GM12878 (cell line): ENCODE results near the gene ERC2. TPM values are rescaled to one million over a fixed set of nuclear protein-coding genes. Genes with fewer than 3 reads are reported as not detected.

Experiments used
- ATAC-seq: fragments of 200-7000 bp; cut with Tn5 transposase; 3 replicates; pipeline ENCODE4 v1.9.1; 2020; ENCODE audit warnings: mild to moderate bottlenecking, moderate library complexity
- BruUV-seq: library from RNA; stranded (reverse); fragments of 400-500 nt; replicated peaks from 2 replicates; lab custom pipeline; 2021; lab: Mats Ljungman, UMichigan
- CTCF ChIA-PET: fragments of 300-600 bp; sonication (Branson Sonifier 250); formaldehyde crosslinking; extraction: SDS; loops from one replicate; lab custom pipeline; 2021; ENCODE audit warnings: inconsistent platforms; lab: Yijun Ruan, JAX
- POLR2A ChIA-PET: fragments of 350-600 bp; formaldehyde crosslinking; extraction: SDS; loops from one replicate; lab custom pipeline; 2021; ENCODE audit warnings: inconsistent platforms; lab: Charles Lee
- RAD21 ChIA-PET: fragments of 300-600 bp; sonication (Branson Sonifier 250); formaldehyde crosslinking; loops from one replicate; lab custom pipeline; 2023; ENCODE audit warnings: antibody characterized with exemption; ENCODE audit not compliant: unreplicated experiment; lab: Charles Lee
- SMC1A ChIA-PET: fragments of 300-600 bp; sonication (Branson Sonifier 250); formaldehyde crosslinking; loops from one replicate; lab custom pipeline; 2023; ENCODE audit not compliant: unreplicated experiment, uncharacterized antibody; lab: Charles Lee
- DNase-seq: peaks from one replicate; pipeline ENCODE4 v3.0.0-alpha.2; 2011; ENCODE audit warnings: low read depth, low spot score
- FAIRE-seq: peaks from 3 replicates; lab custom pipeline; 2011; peaks lifted over from hg19 to GRCh38; lab: Jason Lieb, UNC
- H2AFZ ChIP-seq: 2 replicates; pipeline ENCODE4 v1.6.0; 2011; ENCODE audit warnings: low read depth, low read length, control low read depth; ENCODE audit not compliant: control insufficient read depth
- H3K27ac ChIP-seq: 2 replicates; pipeline ENCODE4 v1.5.1; 2011; ENCODE audit warnings: control low read depth; ENCODE audit not compliant: control insufficient read depth, insufficient read depth
- H3K27me3 ChIP-seq, 2 experiments: replicated peaks in 1 of 2; 2 replicates each; pipeline versions ENCODE4 v1.6.0 to v1.6.1; 2011; ENCODE audit warnings: low read length in 1 of 2; ENCODE audit not compliant: control insufficient read depth in 2 of 2, insufficient read depth in 2 of 2
- H3K36me3 ChIP-seq, 2 experiments: 2 replicates each; pipeline ENCODE4 v1.5.1; 2011; ENCODE audit warnings: low read length in 1 of 2; ENCODE audit not compliant: control insufficient read depth in 2 of 2, insufficient read depth in 2 of 2
- H3K4me1 ChIP-seq: 2 replicates; pipeline ENCODE4 v1.6.1; 2011; ENCODE audit warnings: mild to moderate bottlenecking, low read length, moderate library complexity, mixed read lengths; ENCODE audit not compliant: control insufficient read depth, insufficient read depth
- H3K4me2 ChIP-seq: 2 replicates; pipeline ENCODE4 v1.6.0; 2011; ENCODE audit warnings: control low read depth; ENCODE audit not compliant: control insufficient read depth, insufficient read depth
- H3K4me3 ChIP-seq: fragments of 200-600 bp; sonication (generic); 2 replicates; pipeline ENCODE4 v1.5.1; 2016
- H3K79me2 ChIP-seq: 2 replicates; pipeline ENCODE4 v1.6.0; 2011; ENCODE audit warnings: low read length; ENCODE audit not compliant: control insufficient read depth, insufficient read depth
- H3K9ac ChIP-seq: 2 replicates; pipeline ENCODE4 v1.8.0; 2011; ENCODE audit warnings: low read length, control low read depth, mixed read lengths; ENCODE audit not compliant: control insufficient read depth, insufficient read depth
- H3K9me3 ChIP-seq: replicated peaks from 3 replicates; pipeline ENCODE4 v1.5.1; 2011; ENCODE audit warnings: mild to moderate bottlenecking, low read length; ENCODE audit not compliant: control insufficient read depth, insufficient read depth
- H4K20me1 ChIP-seq: 2 replicates; pipeline ENCODE4 v1.6.0; 2011; ENCODE audit not compliant: control insufficient read depth, insufficient read depth
- CHD1 ChIP-seq: IDR thresholded peaks from 2 replicates; pipeline ENCODE4 v1.6.1; 2012; ENCODE audit warnings: low read depth, low read length, improper control_type of control experiment
- CREB1 ChIP-seq: IDR thresholded peaks from 2 replicates; pipeline ENCODE4 v1.6.1; 2012; ENCODE audit warnings: low read depth, mild to moderate bottlenecking, inconsistent platforms
- ESRRA ChIP-seq: IDR thresholded peaks from 2 replicates; pipeline ENCODE4 v1.6.1; 2012; ENCODE audit warnings: mild to moderate bottlenecking, low read length, improper control_type of control experiment
- GABPA ChIP-seq: IDR thresholded peaks from 2 replicates; pipeline ENCODE4 v1.6.1; 2014; ENCODE audit warnings: antibody characterized with exemption, low read depth, mild to moderate bottlenecking, inconsistent platforms
- HDAC2 ChIP-seq: fragments of 200-600 bp; sonication (generic); IDR thresholded peaks from 2 replicates; pipeline ENCODE4 v1.6.1; 2017
- MEF2A ChIP-seq: IDR thresholded peaks from 2 replicates; pipeline ENCODE4 v1.6.1; 2011; ENCODE audit warnings: low read depth, mild to moderate bottlenecking, low read length, moderate library complexity; ENCODE audit not compliant: insufficient read depth
- RB1 ChIP-seq: fragments of 450-650 bp; formaldehyde crosslinking; IDR thresholded peaks from 2 replicates; pipeline ENCODE4 v1.6.1; 2017; ENCODE audit warnings: mild to moderate bottlenecking, borderline replicate concordance
- RBBP5 ChIP-seq: fragments of 200-600 bp; sonication (generic); conservative IDR thresholded peaks from 2 replicates; pipeline ENCODE4 v1.6.1; 2016
- SP1 ChIP-seq: IDR thresholded peaks from one replicate; pipeline ENCODE4 v1.6.1; 2011; ENCODE audit warnings: low read depth, low read length
- TAF1 ChIP-seq: IDR thresholded peaks from 2 replicates; pipeline ENCODE4 v1.6.1; 2011; ENCODE audit warnings: mild to moderate bottlenecking, low read depth, low read length, borderline replicate concordance
- WRNIP1 ChIP-seq: IDR thresholded peaks from 2 replicates; pipeline ENCODE4 v1.6.1; 2011; ENCODE audit warnings: low read depth, low read length, improper control_type of control experiment, borderline replicate concordance
- ZNF622 ChIP-seq: fragments of 450-650 bp; IDR thresholded peaks from 2 replicates; pipeline ENCODE4 v1.6.1; 2017; ENCODE audit warnings: mild to moderate bottlenecking, inconsistent platforms
- WGBS: methylation state at CpG from one replicate; pipeline ENCODE4 v1.1.6; 2016; ENCODE audit warnings: low lambda C conversion rate; ENCODE audit not compliant: insufficient replicate concordance, insufficient coverage; ENCODE audit errors: missing lambda C conversion rate; 5-methylcytosine and 5-hydroxymethylcytosine counted together
- in situ Hi-C: fragments of 300-500 bp; cut with MboI; formaldehyde crosslinking; loops from 9 replicates; pipeline ENCODE4 v1.14.3; 2018; ENCODE audit warnings: mixed read lengths
- intact Hi-C: fragments of 100-400 bp; cut with micrococcal nuclease; formaldehyde crosslinking; loops from one replicate; pipeline ENCODE4 v1.14.2; 2022; ENCODE audit not compliant: unreplicated experiment
- polyA plus RNA-seq, 11 experiments: library from polyadenylated mRNA; depleted of rRNA in 4 of 11; unstranded in 6 of 11; stranded (reverse) in 5 of 11; fragments of >200 nt; fragmentation: Nextera tagmentation in 4 of 11; fragmentation: Illumina TruSeq in 1 of 11; extraction: Ambion mirVana in 4 of 11; extraction: Trizol in 1 of 11; gene quantifications; 1 replicate in 1 of 11; 2 replicates in 10 of 11; pipeline versions ENCODE4 v1.2.1 to v1.2.3, GENCODE V29; 2011 to 2016; ENCODE audit warnings: inconsistent platforms in 2 of 11, missing spikeins in 2 of 11, low read depth in 1 of 11
- total RNA-seq, 4 experiments: library from RNA; depleted of rRNA in 3 of 4; stranded (reverse); fragments of >200 nt in 3 of 4; fragmentation: Illumina TruSeq in 1 of 4; extraction: Trizol in 1 of 4; gene quantifications; 2 replicates each; pipeline versions ENCODE4 v1.2.1 to v1.2.3, GENCODE V29; 2013 to 2021
- TF ChIP-seq, protein P1 (sequence below): fragments of 150-350 bp; IDR thresholded peaks from 2 replicates; pipeline ENCODE4 v1.6.1; 2016; ENCODE audit warnings: low read depth, low read length
- TF ChIP-seq, protein P2 (sequence below): fragments of 450-650 bp; IDR thresholded peaks from 2 replicates; pipeline ENCODE4 v1.6.1; 2017; ENCODE audit warnings: borderline replicate concordance
- TF ChIP-seq, protein P3 (sequence below): IDR thresholded peaks from 2 replicates; pipeline ENCODE4 v1.6.1; 2011; ENCODE audit warnings: borderline replicate concordance, low read depth, mild to moderate bottlenecking, moderate library complexity, mixed read lengths, low read length; ENCODE audit not compliant: insufficient read depth; ENCODE audit errors: extremely low read length
- TF ChIP-seq, protein P4 (sequence below): fragments of 150-350 bp; IDR thresholded peaks from 2 replicates; pipeline ENCODE4 v1.6.1; 2014; ENCODE audit warnings: mild to moderate bottlenecking, low read depth, low read length

The ERC2 gene
- total and polyA plus RNA-seq, 10 of the 15 experiments (the other 5 are each of a cell fraction or from before 2014, with no cell fraction given), result 0.06 to 1.4 (median 0.12) TPM; not detected in 3

DNA sequence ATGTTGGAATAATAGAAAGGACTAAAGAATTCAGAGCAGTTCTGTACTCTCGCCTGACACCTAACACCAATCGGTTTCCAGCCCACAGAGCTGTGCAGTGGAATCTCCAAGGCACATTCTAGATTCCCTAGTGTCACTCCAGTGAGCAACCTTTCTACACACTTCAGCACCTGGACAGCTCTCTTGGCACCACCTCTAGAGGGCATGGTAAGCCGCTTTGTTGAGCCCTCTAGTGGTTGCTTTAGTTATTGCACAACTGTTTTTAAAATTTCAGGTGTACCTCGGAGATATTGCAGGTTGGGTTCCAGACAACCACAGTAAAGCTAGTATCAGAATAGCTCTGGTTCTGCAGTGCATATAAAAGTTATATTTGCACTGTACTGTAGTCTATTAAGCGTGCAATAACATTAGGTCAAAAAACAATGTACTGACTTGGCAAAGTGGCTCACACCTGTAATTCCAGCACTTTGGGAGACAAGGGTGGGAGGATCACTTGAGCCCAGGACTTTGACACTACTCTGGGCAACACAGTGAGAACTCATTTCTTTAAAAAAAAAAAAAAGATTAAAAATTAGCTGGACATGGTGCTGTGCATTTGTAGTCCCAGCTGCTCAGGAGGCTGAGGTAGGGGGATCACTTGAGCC lies 26.5 kb upstream of the ERC2 start (continued):
- TF ChIP-seq, protein P1, sequence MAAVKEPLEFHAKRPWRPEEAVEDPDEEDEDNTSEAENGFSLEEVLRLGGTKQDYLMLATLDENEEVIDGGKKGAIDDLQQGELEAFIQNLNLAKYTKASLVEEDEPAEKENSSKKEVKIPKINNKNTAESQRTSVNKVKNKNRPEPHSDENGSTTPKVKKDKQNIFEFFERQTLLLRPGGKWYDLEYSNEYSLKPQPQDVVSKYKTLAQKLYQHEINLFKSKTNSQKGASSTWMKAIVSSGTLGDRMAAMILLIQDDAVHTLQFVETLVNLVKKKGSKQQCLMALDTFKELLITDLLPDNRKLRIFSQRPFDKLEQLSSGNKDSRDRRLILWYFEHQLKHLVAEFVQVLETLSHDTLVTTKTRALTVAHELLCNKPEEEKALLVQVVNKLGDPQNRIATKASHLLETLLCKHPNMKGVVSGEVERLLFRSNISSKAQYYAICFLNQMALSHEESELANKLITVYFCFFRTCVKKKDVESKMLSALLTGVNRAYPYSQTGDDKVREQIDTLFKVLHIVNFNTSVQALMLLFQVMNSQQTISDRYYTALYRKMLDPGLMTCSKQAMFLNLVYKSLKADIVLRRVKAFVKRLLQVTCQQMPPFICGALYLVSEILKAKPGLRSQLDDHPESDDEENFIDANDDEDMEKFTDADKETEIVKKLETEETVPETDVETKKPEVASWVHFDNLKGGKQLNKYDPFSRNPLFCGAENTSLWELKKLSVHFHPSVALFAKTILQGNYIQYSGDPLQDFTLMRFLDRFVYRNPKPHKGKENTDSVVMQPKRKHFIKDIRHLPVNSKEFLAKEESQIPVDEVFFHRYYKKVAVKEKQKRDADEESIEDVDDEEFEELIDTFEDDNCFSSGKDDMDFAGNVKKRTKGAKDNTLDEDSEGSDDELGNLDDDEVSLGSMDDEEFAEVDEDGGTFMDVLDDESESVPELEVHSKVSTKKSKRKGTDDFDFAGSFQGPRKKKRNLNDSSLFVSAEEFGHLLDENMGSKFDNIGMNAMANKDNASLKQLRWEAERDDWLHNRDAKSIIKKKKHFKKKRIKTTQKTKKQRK, result no peak
- 0 out of 2 replicates have a peak, but pooled peaks have one; percentile 77 for TF ChIP-seq HDAC2
- peak; percentile 51; the same call in 1 of the 2 replicates for TF ChIP-seq CREB1
- TF ChIP-seq, all 136 proteins: peak for 25

DNA sequence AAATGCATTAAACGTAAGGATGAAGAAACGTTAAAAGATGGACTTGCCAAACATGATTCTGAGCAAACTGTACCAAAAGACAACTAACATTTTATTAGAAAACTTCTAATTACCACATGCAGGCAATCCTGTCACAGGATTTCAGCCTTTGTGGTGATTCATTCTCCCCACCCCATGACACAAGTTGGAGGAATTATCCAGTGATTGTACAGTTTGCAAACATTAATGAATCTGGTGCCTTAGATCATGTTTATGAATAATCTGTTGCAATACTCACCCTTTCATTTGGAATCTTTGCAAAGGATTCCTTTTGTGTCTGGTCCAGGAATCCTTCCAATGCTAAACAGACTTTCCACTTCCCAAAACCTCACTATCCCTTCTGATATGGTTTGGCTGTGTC lies 23.3 kb upstream of the ERC2 start:
- Histone ChIP-seq H3K4me1 (no peaks in the 10 kb centered on the region), H3K9me3 (no peaks in the 10 kb centered on the region), H4K20me1 (no peaks in the 10 kb centered on the region), H3K79me2 (no peaks in the 10 kb centered on the region), H2AFZ (no peak overlapping the region), H3K9ac (no peak overlapping the region), H3K27ac (no peak overlapping the region), H3K4me3 (no peak overlapping the region), H3K4me2 (no peak overlapping the region), H3K27me3 (no peaks in the 10 kb centered on the region), H3K36me3 (no peaks in the 10 kb centered on the region)
- in situ Hi-C loops, result no loop called here
- ChIA-PET POLR2A (no interaction called here), RAD21 (no interaction called here), CTCF (no interaction called here), SMC1A (interaction anchor here (1.1 kb wide), 1 partner anchor 9 kb away, joined by 4 read pairs; no protein-coding TSS in a partner anchor)
- no peak for ATAC-seq
- no peak for FAIRE-seq
- BruUV-seq, result no TSS peak
- intact Hi-C loops, result loop anchor here (5.0 kb wide), 1 partner anchor 149 kb away; no protein-coding TSS in a partner anchor
- WGBS, result 3% methylated on average over 2 of the region's 2 CpGs
- no peak for DNase-seq
- TF ChIP-seq WRNIP1 (no peak), MEF2A (no peak), GABPA (no peak), RB1 (no peak), ESRRA (no peak), CHD1 (no peak), ZNF622 (no peak), TAF1 (no peak), CREB1 (no peak), RBBP5 (no peak), SP1 (no peak)
- TF ChIP-seq, protein P2, sequence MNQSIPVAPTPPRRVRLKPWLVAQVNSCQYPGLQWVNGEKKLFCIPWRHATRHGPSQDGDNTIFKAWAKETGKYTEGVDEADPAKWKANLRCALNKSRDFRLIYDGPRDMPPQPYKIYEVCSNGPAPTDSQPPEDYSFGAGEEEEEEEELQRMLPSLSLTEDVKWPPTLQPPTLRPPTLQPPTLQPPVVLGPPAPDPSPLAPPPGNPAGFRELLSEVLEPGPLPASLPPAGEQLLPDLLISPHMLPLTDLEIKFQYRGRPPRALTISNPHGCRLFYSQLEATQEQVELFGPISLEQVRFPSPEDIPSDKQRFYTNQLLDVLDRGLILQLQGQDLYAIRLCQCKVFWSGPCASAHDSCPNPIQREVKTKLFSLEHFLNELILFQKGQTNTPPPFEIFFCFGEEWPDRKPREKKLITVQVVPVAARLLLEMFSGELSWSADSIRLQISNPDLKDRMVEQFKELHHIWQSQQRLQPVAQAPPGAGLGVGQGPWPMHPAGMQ, result no peak
- TF ChIP-seq, protein P3, sequence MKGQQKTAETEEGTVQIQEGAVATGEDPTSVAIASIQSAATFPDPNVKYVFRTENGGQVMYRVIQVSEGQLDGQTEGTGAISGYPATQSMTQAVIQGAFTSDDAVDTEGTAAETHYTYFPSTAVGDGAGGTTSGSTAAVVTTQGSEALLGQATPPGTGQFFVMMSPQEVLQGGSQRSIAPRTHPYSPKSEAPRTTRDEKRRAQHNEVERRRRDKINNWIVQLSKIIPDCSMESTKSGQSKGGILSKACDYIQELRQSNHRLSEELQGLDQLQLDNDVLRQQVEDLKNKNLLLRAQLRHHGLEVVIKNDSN, result no peak
- TF ChIP-seq, protein P4, sequence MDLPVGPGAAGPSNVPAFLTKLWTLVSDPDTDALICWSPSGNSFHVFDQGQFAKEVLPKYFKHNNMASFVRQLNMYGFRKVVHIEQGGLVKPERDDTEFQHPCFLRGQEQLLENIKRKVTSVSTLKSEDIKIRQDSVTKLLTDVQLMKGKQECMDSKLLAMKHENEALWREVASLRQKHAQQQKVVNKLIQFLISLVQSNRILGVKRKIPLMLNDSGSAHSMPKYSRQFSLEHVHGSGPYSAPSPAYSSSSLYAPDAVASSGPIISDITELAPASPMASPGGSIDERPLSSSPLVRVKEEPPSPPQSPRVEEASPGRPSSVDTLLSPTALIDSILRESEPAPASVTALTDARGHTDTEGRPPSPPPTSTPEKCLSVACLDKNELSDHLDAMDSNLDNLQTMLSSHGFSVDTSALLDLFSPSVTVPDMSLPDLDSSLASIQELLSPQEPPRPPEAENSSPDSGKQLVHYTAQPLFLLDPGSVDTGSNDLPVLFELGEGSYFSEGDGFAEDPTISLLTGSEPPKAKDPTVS, result no peak
